NCI-H2029 treated with DMSO at 0.1 percent for 48 hours (cell line): Measurements from ENCODE around the gene SYT7.
"Not testable (repeated sequence)": the region's sequence is repeated elsewhere in the genome, so short reads cannot be mapped to it uniquely, and the experiment has no call there.

Experiments
- DNase-seq: peaks from one replicate; lab custom pipeline; 2025; lab: John Stamatoyannopoulos, UW

SYT7 gene

GRCh38 chr11:61476371-61476770 lies 104.5 kb downstream of the SYT7 start:
- DNase-seq, result no peak

- no peak for DNase-seq
These were observed 105.4 kb downstream of the SYT7 start for GRCh38 chr11:61475433-61475832.

GRCh38 chr11:61474013-61474643 lies 106.7 kb downstream of the SYT7 start:
- no peak for DNase-seq

GRCh38 chr11:61473370-61474012 lies 107.4 kb downstream of the SYT7 start:
- no peak for DNase-seq

- DNase-seq, result no peak
These were observed 108.0 kb downstream of the SYT7 start for GRCh38 chr11:61472868-61473267.

GRCh38 chr11:61472282-61472681 lies 108.6 kb downstream of the SYT7 start:
- DNase-seq, result no peak

GRCh38 chr11:61468002-61468401 lies 112.9 kb downstream of the SYT7 start:
- DNase-seq, result no peak

GRCh38 chr11:61467602-61468001 lies 113.3 kb downstream of the SYT7 start:
- not testable (repeated sequence) for DNase-seq
